ENCODE measurements around the gene KCNA2.

Gene KCNA2

DNA sequence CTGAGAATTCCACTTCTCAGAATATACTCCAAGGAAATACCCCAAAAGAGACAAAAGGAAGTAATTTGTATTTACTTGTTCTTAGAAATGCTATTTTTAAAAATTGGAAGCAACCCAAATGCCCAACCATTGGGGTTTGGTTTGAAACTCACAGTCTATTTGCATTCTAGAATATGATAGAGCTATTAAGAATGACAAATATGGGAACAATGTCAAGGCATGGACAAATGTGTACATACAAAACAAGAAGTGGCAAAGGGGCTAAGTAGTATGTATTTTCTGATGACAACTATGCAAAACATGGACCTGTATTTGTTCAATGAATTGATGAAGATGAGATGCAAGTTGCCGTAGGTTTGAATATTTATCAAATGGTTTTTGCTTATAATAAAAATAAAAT lies 32.8 kb downstream of the KCNA2 start:
- no peak overlapping the region for H3K4me3 ChIP-seq (ENCODE audit: low read length in 2 of 2)
- no peak overlapping the region for H3K27ac ChIP-seq (ENCODE audit: low read depth in 2 of 2, low read length in 2 of 2)
- no peaks in the 10 kb centered on the region for H3K9me3 ChIP-seq (ENCODE audit: control insufficient read depth in 2 of 2, low read length in 2 of 2)
- H3K36me3 ChIP-seq (ENCODE audit: control insufficient read depth in 2 of 2, insufficient read depth in 2 of 2, low read length in 2 of 2) = no peaks in the 10 kb centered on the region
- no peaks in the 10 kb centered on the region for H3K4me1 ChIP-seq (ENCODE audit: control insufficient read depth in 2 of 2, insufficient read depth in 2 of 2, low read length in 2 of 2)
- peaks cover 0 to 11% of the 10 kb centered on the region in 2 donors for H3K27me3 ChIP-seq (ENCODE audit: control insufficient read depth in 2 of 2, insufficient read depth in 2 of 2, low read length in 2 of 2)
- no peak overlapping the region for H3K9ac ChIP-seq (ENCODE audit: low read depth in 1 of 2, low read length in 2 of 2)

GRCh38 chr1:110572751-110573150 lies 33.4 kb downstream of the KCNA2 start:
- no peaks in the 10 kb centered on the region for H3K36me3 ChIP-seq (ENCODE audit: control insufficient read depth in 2 of 2, insufficient read depth in 2 of 2, low read length in 2 of 2)
- H3K4me1 ChIP-seq (ENCODE audit: control insufficient read depth in 2 of 2, insufficient read depth in 2 of 2, low read length in 2 of 2) = no peaks in the 10 kb centered on the region
- peaks cover 0 to 11% of the 10 kb centered on the region in 2 donors for H3K27me3 ChIP-seq (ENCODE audit: control insufficient read depth in 2 of 2, insufficient read depth in 2 of 2, low read length in 2 of 2)
- H3K9ac ChIP-seq (ENCODE audit: low read depth in 1 of 2, low read length in 2 of 2) = no peak overlapping the region
- H3K4me3 ChIP-seq (ENCODE audit: low read length in 2 of 2) = no peak overlapping the region
- no peak overlapping the region for H3K27ac ChIP-seq (ENCODE audit: low read depth in 2 of 2, low read length in 2 of 2)
- H3K9me3 ChIP-seq (ENCODE audit: control insufficient read depth in 2 of 2, low read length in 2 of 2) = no peaks in the 10 kb centered on the region

DNA sequence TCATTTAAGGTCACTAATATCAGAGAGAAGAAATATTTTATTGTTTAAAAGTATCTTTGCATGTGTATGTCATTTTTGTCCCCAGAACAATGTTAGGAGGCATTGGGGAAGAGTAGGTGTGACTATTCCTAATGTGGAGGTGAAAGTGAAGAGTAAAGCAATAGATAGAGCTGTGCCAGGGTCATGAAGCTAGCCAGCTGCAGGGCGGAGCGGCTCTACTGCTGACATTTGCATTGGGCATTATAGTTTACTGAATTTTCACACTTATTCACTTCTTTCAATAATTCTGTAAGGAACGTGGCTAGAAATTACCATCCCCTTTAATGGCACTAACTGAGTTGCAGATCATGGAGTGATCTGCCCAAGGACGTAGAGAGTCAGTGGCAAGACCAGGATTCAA lies 35.3 kb downstream of the KCNA2 start:
- Histone ChIP-seq H3K9ac (ENCODE audit: low read depth in 1 of 2, low read length in 2 of 2) (no peak overlapping the region), H3K4me3 (ENCODE audit: low read length in 2 of 2) (no peak overlapping the region), H3K9me3 (ENCODE audit: control insufficient read depth in 2 of 2, low read length in 2 of 2) (no peaks in the 10 kb centered on the region), H3K27ac (ENCODE audit: low read depth in 2 of 2, low read length in 2 of 2) (no peak overlapping the region), H3K27me3 (ENCODE audit: control insufficient read depth in 2 of 2, insufficient read depth in 2 of 2, low read length in 2 of 2) (peaks cover 0 to 13% of the 10 kb centered on the region in 2 donors), H3K36me3 (ENCODE audit: control insufficient read depth in 2 of 2, insufficient read depth in 2 of 2, low read length in 2 of 2) (no peaks in the 10 kb centered on the region), H3K4me1 (ENCODE audit: control insufficient read depth in 2 of 2, insufficient read depth in 2 of 2, low read length in 2 of 2) (no peaks in the 10 kb centered on the region)

DNA sequence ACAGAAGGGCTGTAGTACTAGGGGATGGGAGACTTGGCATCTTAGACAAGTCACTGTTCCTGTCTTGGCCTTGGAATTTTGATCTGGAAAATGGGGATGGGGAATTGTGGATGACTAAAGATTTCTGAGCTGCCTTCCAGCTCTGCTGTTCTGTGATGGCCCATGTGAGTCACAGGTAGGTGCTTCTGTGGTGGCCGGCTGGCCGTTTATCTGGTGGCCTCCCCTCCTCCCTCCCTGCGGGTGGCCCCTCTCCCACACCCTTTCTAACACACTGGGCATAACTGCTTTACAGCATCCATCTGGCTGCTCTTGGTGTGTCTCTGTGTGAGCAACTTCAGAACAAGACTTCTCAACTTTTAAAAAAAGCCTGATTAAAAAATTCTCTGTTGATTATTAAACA lies 35.9 kb downstream of the KCNA2 start:
- Histone ChIP-seq H3K9ac (ENCODE audit: low read depth in 1 of 2, low read length in 2 of 2) (no peak overlapping the region), H3K9me3 (ENCODE audit: control insufficient read depth in 2 of 2, low read length in 2 of 2) (no peaks in the 10 kb centered on the region), H3K4me3 (ENCODE audit: low read length in 2 of 2) (no peak overlapping the region), H3K36me3 (ENCODE audit: control insufficient read depth in 2 of 2, insufficient read depth in 2 of 2, low read length in 2 of 2) (no peaks in the 10 kb centered on the region), H3K4me1 (ENCODE audit: control insufficient read depth in 2 of 2, insufficient read depth in 2 of 2, low read length in 2 of 2) (no peaks in the 10 kb centered on the region), H3K27me3 (ENCODE audit: control insufficient read depth in 2 of 2, insufficient read depth in 2 of 2, low read length in 2 of 2) (peaks cover 0 to 13% of the 10 kb centered on the region in 2 donors), H3K27ac (ENCODE audit: low read depth in 2 of 2, low read length in 2 of 2) (no peak overlapping the region)

DNA sequence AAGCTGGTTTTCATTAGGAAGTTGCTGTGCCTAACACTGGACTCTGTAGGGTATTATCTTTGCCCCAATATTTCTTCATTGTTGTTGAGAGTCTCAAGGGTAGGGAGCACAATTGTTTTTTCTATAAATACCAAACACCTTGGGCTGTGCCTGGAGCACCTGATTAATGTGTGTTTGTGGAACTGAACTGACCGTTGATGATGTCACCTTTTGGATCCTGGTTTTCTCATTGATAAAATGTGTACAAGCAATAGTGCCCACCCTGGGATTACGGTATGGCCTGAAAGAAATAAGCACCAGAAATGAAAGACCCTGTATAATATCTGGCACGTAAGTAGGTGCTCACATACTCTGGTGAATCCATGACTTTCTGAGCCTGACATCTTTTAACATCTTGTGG lies 39.3 kb downstream of the KCNA2 start:
- Histone ChIP-seq H3K4me1 (ENCODE audit: control insufficient read depth in 2 of 2, insufficient read depth in 2 of 2, low read length in 2 of 2) (no peaks in the 10 kb centered on the region), H3K27ac (ENCODE audit: low read depth in 2 of 2, low read length in 2 of 2) (no peak overlapping the region), H3K9me3 (ENCODE audit: control insufficient read depth in 2 of 2, low read length in 2 of 2) (no peaks in the 10 kb centered on the region), H3K27me3 (ENCODE audit: control insufficient read depth in 2 of 2, insufficient read depth in 2 of 2, low read length in 2 of 2) (peaks cover 0 to 11% of the 10 kb centered on the region in 2 donors), H3K36me3 (ENCODE audit: control insufficient read depth in 2 of 2, insufficient read depth in 2 of 2, low read length in 2 of 2) (no peaks in the 10 kb centered on the region), H3K9ac (ENCODE audit: low read depth in 1 of 2, low read length in 2 of 2) (no peak overlapping the region), H3K4me3 (ENCODE audit: low read length in 2 of 2) (no peak overlapping the region)

DNA sequence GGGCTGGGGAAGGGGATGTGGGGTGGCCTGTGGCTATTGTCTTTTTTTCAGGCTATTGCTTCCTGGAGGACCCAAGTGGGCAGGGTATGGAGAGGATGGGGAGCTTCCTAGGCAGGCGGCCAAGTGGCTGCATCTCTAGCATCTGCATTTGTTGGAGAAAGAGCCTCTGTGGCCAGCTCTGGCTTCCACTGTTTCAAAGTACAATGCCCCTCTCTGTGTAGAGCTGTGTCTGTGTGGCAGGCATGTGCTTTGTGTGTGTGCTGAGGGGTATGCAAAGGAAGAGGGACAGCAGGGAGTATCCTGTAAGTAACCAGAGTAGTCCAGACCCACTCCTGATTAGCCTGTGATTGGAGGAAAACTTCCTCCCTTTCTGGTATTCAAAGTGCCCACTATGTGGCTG lies 40.6 kb downstream of the KCNA2 start:
- Histone ChIP-seq H3K36me3 (ENCODE audit: control insufficient read depth in 2 of 2, insufficient read depth in 2 of 2, low read length in 2 of 2) (no peaks in the 10 kb centered on the region), H3K9ac (ENCODE audit: low read depth in 1 of 2, low read length in 2 of 2) (no peak overlapping the region), H3K27me3 (ENCODE audit: control insufficient read depth in 2 of 2, insufficient read depth in 2 of 2, low read length in 2 of 2) (peaks cover 0 to 6% of the 10 kb centered on the region in 2 donors), H3K9me3 (ENCODE audit: control insufficient read depth in 2 of 2, low read length in 2 of 2) (no peaks in the 10 kb centered on the region), H3K4me1 (ENCODE audit: control insufficient read depth in 2 of 2, insufficient read depth in 2 of 2, low read length in 2 of 2) (no peaks in the 10 kb centered on the region), H3K4me3 (ENCODE audit: low read length in 2 of 2) (no peak overlapping the region), H3K27ac (ENCODE audit: low read depth in 2 of 2, low read length in 2 of 2) (no peak overlapping the region)

GRCh38 chr1:110563089-110563488 lies 43.1 kb downstream of the KCNA2 start:
- H3K27me3 ChIP-seq (ENCODE audit: control insufficient read depth in 2 of 2, insufficient read depth in 2 of 2, low read length in 2 of 2) = peaks cover 3 to 4% of the 10 kb centered on the region in 2 donors
- H3K4me3 ChIP-seq (ENCODE audit: low read length in 2 of 2) = no peak overlapping the region
- no peaks in the 10 kb centered on the region for H3K36me3 ChIP-seq (ENCODE audit: control insufficient read depth in 2 of 2, insufficient read depth in 2 of 2, low read length in 2 of 2)
- no peak overlapping the region for H3K27ac ChIP-seq (ENCODE audit: low read depth in 2 of 2, low read length in 2 of 2)
- no peaks in the 10 kb centered on the region for H3K9me3 ChIP-seq (ENCODE audit: control insufficient read depth in 2 of 2, low read length in 2 of 2)
- H3K9ac ChIP-seq (ENCODE audit: low read depth in 1 of 2, low read length in 2 of 2) = no peak overlapping the region
- H3K4me1 ChIP-seq (ENCODE audit: control insufficient read depth in 2 of 2, insufficient read depth in 2 of 2, low read length in 2 of 2) = no peaks in the 10 kb centered on the region

- Histone ChIP-seq H3K36me3 (ENCODE audit: control insufficient read depth in 2 of 2, insufficient read depth in 2 of 2, low read length in 2 of 2) (no peaks in the 10 kb centered on the region), H3K4me3 (ENCODE audit: low read length in 2 of 2) (no peak overlapping the region), H3K4me1 (ENCODE audit: control insufficient read depth in 2 of 2, insufficient read depth in 2 of 2, low read length in 2 of 2) (no peaks in the 10 kb centered on the region), H3K27me3 (ENCODE audit: control insufficient read depth in 2 of 2, insufficient read depth in 2 of 2, low read length in 2 of 2) (peaks cover 3 to 4% of the 10 kb centered on the region in 2 donors), H3K9ac (ENCODE audit: low read depth in 1 of 2, low read length in 2 of 2) (no peak overlapping the region), H3K27ac (ENCODE audit: low read depth in 2 of 2, low read length in 2 of 2) (no peak overlapping the region), H3K9me3 (ENCODE audit: control insufficient read depth in 2 of 2, low read length in 2 of 2) (no peaks in the 10 kb centered on the region)
These were observed 44.6 kb downstream of the KCNA2 start for GRCh38 chr1:110561596-110561995.

- Histone ChIP-seq H3K27ac (ENCODE audit: low read depth in 2 of 2, low read length in 2 of 2) (no peak overlapping the region), H3K36me3 (ENCODE audit: control insufficient read depth in 2 of 2, insufficient read depth in 2 of 2, low read length in 2 of 2) (no peaks in the 10 kb centered on the region), H3K4me3 (ENCODE audit: low read length in 2 of 2) (no peak overlapping the region), H3K9me3 (ENCODE audit: control insufficient read depth in 2 of 2, low read length in 2 of 2) (no peaks in the 10 kb centered on the region), H3K27me3 (ENCODE audit: control insufficient read depth in 2 of 2, insufficient read depth in 2 of 2, low read length in 2 of 2) (peaks cover 19 to 23% of the 10 kb centered on the region in 2 donors), H3K9ac (ENCODE audit: low read depth in 1 of 2, low read length in 2 of 2) (no peak overlapping the region), H3K4me1 (ENCODE audit: control insufficient read depth in 2 of 2, insufficient read depth in 2 of 2, low read length in 2 of 2) (no peaks in the 10 kb centered on the region)
These were observed 47.0 kb downstream of the KCNA2 start for GRCh38 chr1:110559157-110559556.

DNA sequence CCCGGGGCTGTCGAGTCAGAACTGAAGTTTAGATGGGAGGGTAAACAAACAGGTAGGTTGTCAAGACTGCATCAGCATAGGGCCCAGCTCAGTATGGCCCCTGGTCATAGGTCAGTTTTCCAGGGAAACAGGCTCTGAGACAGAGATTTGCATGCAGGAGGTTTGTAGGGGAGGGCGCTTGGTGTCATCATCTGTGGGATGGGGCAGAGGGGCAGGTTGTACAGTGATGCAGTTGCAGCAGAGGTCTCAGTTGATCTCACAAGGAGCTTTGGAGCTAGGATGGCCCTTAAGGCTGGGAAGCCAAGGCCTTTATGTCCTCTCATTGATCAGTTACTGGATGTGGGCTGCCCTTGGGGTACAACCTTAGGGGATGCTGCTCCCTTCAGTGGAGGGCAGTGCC lies 48.7 kb downstream of the KCNA2 start:
- Histone ChIP-seq H3K4me3 (ENCODE audit: low read length in 2 of 2) (no peak overlapping the region), H3K9me3 (ENCODE audit: control insufficient read depth in 2 of 2, low read length in 2 of 2) (no peaks in the 10 kb centered on the region), H3K36me3 (ENCODE audit: control insufficient read depth in 2 of 2, insufficient read depth in 2 of 2, low read length in 2 of 2) (no peaks in the 10 kb centered on the region), H3K27me3 (ENCODE audit: control insufficient read depth in 2 of 2, insufficient read depth in 2 of 2, low read length in 2 of 2) (peaks cover 19 to 29% of the 10 kb centered on the region in 2 donors), H3K9ac (ENCODE audit: low read depth in 1 of 2, low read length in 2 of 2) (no peak overlapping the region), H3K4me1 (ENCODE audit: control insufficient read depth in 2 of 2, insufficient read depth in 2 of 2, low read length in 2 of 2) (no peaks in the 10 kb centered on the region), H3K27ac (ENCODE audit: low read depth in 2 of 2, low read length in 2 of 2) (no peak overlapping the region)

DNA sequence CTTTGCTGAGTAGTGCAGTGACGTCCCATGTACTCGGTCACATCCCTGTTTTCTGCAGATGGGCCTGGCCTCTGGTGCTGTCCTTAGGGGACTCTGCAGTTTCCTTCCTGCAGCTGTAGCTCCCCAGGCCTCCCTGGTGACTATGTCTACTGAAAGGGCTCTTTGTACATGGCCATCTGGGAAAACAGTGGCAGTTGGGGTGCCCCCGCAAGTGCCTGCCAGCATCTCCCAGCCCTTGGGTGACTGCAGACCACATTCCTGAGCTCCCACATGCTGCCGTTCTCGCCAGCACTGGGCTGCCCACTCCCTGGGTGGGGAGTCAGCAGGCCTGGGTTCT lies 49.7 kb downstream of the KCNA2 start:
- H3K9me3 ChIP-seq (ENCODE audit: control insufficient read depth in 2 of 2, low read length in 2 of 2) = no peaks in the 10 kb centered on the region
- no peak overlapping the region for H3K4me3 ChIP-seq (ENCODE audit: low read length in 2 of 2)
- no peak overlapping the region for H3K9ac ChIP-seq (ENCODE audit: low read depth in 1 of 2, low read length in 2 of 2)
- no peaks in the 10 kb centered on the region for H3K36me3 ChIP-seq (ENCODE audit: control insufficient read depth in 2 of 2, insufficient read depth in 2 of 2, low read length in 2 of 2)
- H3K4me1 ChIP-seq (ENCODE audit: control insufficient read depth in 2 of 2, insufficient read depth in 2 of 2, low read length in 2 of 2) = no peaks in the 10 kb centered on the region
- no peak overlapping the region for H3K27ac ChIP-seq (ENCODE audit: low read depth in 2 of 2, low read length in 2 of 2)
- H3K27me3 ChIP-seq (ENCODE audit: control insufficient read depth in 2 of 2, insufficient read depth in 2 of 2, low read length in 2 of 2) = peaks cover 19 to 29% of the 10 kb centered on the region in 2 donors
